WI38 (cell line): Measurements from ENCODE around the gene BOLL.

Experiments used
- H3K4me3 ChIP-seq: 2 replicates; pipeline ENCODE4 v1.5.1; 2011; ENCODE audit warnings: low read depth, mild to moderate bottlenecking, control low read depth, low read length
- CTCF ChIP-seq: IDR thresholded peaks from 2 replicates; pipeline ENCODE4 v1.5.1; 2012; ENCODE audit warnings: low read depth, mild to moderate bottlenecking, control low read depth, low read length

The BOLL gene

DNA sequence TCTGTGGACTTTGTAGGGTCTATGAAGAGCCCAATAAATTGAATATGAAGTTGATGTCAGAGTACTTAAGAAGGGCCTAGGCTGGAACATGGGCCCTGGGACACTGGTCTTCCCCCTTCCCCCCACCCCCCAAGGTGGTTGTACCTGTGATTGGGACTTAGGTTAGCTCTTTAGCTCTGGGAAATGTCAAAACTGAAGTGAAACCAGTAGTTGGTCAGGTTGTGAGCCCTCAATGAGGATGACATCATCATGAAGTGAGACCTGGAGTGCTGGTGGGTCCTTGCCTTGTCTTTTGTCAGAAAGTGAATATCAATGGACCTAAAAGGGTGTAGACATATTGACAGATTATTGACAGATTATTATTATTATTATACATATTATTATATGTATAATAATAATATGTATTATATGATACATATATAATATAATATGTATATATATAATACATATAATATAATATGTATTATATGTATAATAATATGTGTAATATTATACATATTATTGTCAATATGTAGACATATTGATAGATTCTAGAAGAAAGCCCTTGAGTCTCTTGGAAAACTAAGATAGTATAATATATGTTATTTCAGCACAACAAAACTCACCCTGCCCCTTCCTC is 74.6 kb downstream of the BOLL start:
- TF ChIP-seq CTCF = no peak

DNA sequence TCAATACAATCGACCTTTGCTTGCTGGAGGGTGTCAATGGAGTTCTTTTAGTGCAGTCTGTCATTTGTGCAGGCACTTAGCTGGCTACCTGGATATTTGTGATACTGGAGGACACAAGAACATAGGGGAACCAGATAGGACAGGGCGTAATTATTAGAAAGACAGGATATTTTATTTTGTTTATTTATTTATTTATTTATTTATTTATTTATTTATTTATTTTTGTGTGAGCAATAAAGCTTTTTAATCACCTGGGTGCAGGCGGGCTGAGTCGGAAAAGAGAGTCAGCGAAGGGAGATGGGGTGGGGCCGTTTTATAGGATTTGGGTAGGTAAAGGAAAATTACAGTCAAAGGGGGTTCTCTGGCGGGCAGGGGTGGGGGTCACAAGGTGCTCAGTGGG is 76.0 kb downstream of the BOLL start:
- 0 out of 2 replicates have a peak overlapping the region, but pooled peaks have one; percentile 90 for H3K4me3 ChIP-seq

More for the DNA sequence above, 74.6 kb downstream of the BOLL start:
- H3K4me3 ChIP-seq = no peak overlapping the region

- TF ChIP-seq CTCF = no peak
- H3K4me3 ChIP-seq = peak overlapping the region; percentile 90
Observed at GRCh38 chr2:197708331-197708730, 76.8 kb downstream of the BOLL start.

GRCh38 chr2:197707316-197708213 is 77.6 kb downstream of the BOLL start:
- TF ChIP-seq CTCF = peak; percentile 50; the same call in 1 of the 2 replicates
- H3K4me3 ChIP-seq = peak overlapping the region; percentile 90

DNA sequence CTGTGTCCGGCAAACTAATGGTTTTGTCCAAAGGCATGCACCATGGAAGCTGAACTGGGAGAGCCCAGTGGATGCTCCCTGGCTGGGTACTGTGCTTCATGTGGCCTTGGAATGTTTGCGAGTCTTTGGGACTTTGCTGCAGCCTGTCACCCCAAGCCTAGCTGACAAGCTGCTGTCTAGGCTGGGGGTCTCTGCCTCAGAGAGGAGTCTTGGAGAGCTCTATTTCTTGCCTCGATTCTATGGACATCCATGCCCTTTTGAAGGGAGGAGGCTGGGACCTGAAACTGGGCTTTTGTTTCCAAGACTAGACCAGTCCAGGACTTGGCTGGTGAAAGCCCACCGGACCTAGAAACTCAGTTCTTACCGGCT is 78.3 kb downstream of the BOLL start:
- no peak for TF ChIP-seq CTCF
- peak overlapping the region; percentile 90 for H3K4me3 ChIP-seq

- peak overlapping the region; percentile 90 for H3K4me3 ChIP-seq
- no peak for TF ChIP-seq CTCF
Observed at GRCh38 chr2:197705912-197706838, 78.9 kb downstream of the BOLL start.

GRCh38 chr2:197705121-197705911 is 79.8 kb downstream of the BOLL start, which contains the start of gene MARS2:
MARS2 (plus strand) TSS chr2:197705369; CDS start chr2:197705406, 37 bp downstream.
- H3K4me3 ChIP-seq = peak within 1 kb of the TSS; percentile 90
- no peak for TF ChIP-seq CTCF
